ENCODE results near the gene GNAI1.

The GNAI1 gene

DNA sequence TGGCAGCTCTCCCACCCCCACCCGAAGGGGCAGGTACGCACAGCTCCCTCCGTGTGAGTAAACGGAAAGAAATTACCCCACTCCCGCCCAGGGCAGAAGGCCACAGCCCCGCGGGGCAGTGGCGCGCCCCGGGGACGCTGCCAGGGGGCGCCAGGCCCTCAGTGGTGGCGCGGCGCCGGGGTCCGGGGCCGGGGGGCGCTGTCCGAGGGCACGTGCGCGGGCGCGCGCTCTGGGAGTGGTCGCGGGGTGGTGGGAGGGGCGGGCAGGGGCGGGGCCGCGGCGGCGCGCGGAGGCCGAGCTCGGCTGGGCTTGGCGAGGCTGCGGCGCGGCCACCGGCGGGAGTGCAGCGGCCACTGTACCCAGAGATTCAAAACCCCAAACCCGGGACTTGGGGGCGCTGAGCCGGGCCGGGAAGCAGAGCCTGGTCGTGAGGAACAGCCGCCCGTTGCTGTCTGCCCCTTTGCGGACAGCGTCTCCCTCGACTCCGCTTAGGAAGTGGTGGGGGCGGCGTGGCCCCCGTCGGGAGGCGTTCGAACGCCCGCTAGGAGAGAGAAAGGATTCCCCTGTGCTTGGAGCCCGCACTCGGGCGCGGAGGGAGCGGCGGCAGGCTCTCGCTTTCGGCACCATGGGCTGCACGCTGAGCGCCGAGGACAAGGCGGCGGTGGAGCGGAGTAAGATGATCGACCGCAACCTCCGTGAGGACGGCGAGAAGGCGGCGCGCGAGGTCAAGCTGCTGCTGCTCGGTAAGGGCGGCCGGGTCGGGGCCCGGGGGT lies at the start of gene GNAI1:
TSS of gene GNAI1 (plus strand) at position 296 of the 773 bp plus-strand sequence. CDS start at position 626, 330 bp downstream.
- TF ChIP-seq, protein P1, sequence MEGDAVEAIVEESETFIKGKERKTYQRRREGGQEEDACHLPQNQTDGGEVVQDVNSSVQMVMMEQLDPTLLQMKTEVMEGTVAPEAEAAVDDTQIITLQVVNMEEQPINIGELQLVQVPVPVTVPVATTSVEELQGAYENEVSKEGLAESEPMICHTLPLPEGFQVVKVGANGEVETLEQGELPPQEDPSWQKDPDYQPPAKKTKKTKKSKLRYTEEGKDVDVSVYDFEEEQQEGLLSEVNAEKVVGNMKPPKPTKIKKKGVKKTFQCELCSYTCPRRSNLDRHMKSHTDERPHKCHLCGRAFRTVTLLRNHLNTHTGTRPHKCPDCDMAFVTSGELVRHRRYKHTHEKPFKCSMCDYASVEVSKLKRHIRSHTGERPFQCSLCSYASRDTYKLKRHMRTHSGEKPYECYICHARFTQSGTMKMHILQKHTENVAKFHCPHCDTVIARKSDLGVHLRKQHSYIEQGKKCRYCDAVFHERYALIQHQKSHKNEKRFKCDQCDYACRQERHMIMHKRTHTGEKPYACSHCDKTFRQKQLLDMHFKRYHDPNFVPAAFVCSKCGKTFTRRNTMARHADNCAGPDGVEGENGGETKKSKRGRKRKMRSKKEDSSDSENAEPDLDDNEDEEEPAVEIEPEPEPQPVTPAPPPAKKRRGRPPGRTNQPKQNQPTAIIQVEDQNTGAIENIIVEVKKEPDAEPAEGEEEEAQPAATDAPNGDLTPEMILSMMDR (IDR thresholded peaks at IDR 0.05; ENCODE audit: insufficient read depth, missing control alignments): peak; percentile 52
- FAIRE-seq (no peak), DNase-seq (ENCODE audit: insufficient read length, low spot score) (peak; percentile 26)

DNA sequence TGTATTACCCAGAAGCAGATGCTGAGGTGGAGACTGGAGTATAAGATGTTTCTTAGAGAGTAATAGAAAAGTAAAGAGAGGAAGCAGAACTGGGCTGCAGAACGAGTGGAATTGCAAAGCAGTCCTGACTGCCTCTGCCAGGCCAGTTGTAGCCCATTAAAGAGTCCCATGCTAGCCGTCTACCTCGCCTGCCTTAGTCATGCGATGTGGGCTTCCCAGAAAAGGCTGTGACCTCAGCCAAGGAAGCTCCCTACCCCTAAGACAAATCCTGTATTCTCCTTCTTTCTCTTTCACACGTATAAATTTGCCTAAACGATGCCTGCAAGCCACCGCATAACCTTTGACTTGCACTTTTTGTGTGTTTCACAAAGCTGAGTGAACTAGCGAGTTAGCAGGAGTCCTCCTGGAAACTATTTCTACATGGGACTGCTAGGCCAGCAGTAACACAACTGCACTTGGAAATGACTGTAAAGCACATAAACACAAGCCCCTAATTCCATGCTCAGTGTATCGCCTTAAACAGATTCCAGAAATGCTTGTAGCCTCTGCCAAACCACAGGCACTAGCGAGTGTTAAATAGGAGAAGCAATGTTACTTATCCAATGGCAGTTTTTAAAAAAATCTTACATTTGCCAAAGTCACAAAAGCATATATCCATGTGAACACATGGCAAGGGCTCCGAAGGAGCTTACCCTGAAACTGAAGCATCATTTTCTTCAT lies 47.4 kb upstream of the GNAI1 start:
- no peak for FAIRE-seq
- DNase-seq (ENCODE audit: insufficient read length, low spot score): no peak
- TF ChIP-seq, protein P1 (IDR thresholded peaks at IDR 0.05; ENCODE audit: insufficient read depth, missing control alignments): no peak

DNA sequence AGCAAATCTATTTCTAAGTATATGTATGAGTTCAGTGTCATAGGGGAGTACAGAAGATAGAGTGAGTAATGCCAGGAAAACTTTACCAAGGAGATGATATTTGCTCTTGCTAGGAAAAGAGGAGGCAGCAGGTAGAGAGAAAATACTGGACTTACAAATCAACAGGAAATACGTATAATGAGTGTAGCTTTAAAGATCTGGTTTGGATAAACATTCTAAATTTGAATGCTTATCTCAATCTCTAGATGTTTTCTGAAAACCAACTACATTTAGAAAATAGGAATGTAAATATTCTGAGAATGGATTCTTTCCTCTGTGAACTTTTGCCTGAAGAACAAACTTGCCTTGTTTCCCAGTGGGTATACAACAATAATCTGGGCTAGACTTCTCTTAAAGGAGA lies 46.9 kb upstream of the GNAI1 start:
- DNase-seq (ENCODE audit: insufficient read length, low spot score): no peak
- TF ChIP-seq, protein P1 (IDR thresholded peaks at IDR 0.05; ENCODE audit: insufficient read depth, missing control alignments): no peak
- no peak for FAIRE-seq

DNA sequence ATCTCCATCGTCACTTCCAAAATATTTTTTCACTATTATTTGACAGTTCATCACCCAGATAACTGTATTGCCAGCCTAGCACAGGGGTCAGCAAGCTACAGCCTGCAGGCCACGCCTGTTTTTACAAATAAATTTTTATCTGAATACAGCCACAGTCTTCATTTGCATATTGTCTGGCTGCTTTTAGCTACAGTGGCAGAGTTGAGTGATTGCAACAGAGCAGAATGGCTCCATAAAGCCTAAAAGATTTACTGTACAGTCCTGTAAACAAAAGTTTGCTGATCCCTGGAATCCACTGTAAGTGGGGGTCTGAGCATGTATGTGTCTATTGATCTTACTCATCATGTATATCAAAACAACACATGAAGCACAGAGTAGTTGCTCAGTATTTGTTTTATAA lies 45.9 kb upstream of the GNAI1 start:
- DNase-seq (ENCODE audit: insufficient read length, low spot score) (no peak), FAIRE-seq (no peak)
- TF ChIP-seq, protein P1 (IDR thresholded peaks at IDR 0.05; ENCODE audit: insufficient read depth, missing control alignments): no peak

DNA sequence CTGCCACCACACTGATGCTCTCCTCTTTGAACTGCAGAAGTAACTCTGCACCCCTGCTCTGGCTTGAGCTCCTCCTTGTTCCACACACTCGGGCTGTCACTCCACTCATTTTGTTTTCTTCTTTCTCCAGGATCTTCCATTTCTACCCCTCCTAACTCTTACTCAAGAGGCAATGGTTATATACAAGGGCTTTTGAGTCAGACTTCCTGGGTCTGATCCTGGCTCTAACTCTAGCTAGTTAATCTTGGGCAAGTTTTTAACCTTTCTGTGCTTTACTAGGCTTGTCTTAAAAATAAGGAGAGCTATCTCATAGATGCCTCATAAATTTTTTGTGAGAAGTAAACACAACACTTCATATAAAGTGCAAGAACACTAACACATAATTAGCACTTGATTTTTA lies 45.3 kb upstream of the GNAI1 start:
- TF ChIP-seq, protein P1 (IDR thresholded peaks at IDR 0.05; ENCODE audit: insufficient read depth, missing control alignments): no peak
- no peak for FAIRE-seq
- DNase-seq (ENCODE audit: insufficient read length, low spot score): no peak

DNA sequence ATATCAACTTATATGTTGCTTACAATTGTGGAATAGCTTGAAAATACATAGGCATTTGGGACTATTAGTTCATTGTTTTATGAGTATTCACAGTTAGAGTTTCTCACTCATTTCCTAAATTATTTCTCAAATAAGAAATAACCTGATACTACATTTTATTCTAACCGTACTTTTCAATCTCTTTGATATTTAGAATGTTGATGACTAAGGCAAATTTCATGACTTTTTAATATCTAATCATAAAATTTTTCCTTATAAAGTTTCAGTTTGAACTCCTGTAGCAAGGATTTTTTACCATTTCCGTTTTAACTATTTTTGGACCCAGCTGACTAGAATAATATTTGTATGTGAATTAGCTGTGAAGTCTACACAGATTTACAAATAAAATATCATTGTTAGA lies 41.3 kb upstream of the GNAI1 start:
- DNase-seq (ENCODE audit: insufficient read length, low spot score) (no peak), FAIRE-seq (no peak)
- TF ChIP-seq, protein P1 (IDR thresholded peaks at IDR 0.05; ENCODE audit: insufficient read depth, missing control alignments): no peak

DNA sequence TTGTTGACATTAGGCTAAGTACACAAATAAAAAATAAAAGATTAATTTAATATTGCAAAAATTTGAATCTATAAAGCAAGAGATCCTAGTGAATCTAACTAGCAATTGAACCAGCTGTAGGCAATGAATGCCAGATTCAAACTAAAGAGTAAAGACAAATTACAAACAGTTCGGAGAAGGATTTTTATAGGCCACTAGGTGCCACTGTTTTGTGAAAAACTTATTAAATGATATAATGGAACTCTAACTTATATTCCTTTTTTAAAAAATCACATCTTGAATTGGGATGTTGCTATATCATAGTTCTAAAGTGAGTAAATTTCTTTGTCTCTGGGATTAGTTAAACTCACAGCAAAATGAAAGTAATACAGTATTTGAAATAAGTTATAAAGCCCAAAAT lies 39.1 kb upstream of the GNAI1 start:
- TF ChIP-seq, protein P1 (IDR thresholded peaks at IDR 0.05; ENCODE audit: insufficient read depth, missing control alignments): peak; percentile 26
- no peak for FAIRE-seq

More for the DNA sequence above, 39.1 kb upstream of the GNAI1 start:
- no peak for DNase-seq (ENCODE audit: insufficient read length, low spot score)
